ENCODE results near the gene KIF3A. TPM values are rescaled to one million over a fixed set of nuclear protein-coding genes. Genes with fewer than 3 reads are reported as not detected.

Gene KIF3A
- total and polyA plus RNA-seq, 7 donors: 1.2 to 19.9 (median 7.1) TPM

DNA sequence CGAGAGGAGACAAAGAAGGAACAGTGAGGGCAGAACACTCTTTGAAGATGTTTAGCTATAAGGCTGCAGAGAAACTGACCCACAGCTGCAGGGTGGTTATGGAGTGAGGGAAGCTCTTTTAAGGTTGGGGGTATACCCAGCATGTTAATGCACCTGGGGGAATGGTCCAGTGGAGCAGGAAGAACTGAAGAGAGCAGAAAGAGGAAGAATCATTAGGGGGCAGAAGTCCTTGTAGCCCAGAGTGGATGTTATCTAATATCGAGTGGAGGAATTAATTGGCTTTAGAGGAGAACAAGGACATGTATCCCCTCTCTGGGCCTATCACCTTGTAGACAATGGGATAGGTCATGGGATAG lies 55.9 kb downstream of the KIF3A start:
- Histone ChIP-seq H3K27ac (no peak overlapping the region), H3K36me3 (no peaks in the 10 kb centered on the region), H3K4me1 (peaks cover 0 to 12% (median 10%) of the 10 kb centered on the region in 4 donors), H3K27me3 (no peaks in the 10 kb centered on the region), H3K9me3 (no peaks in the 10 kb centered on the region), H3K4me3 (no peak overlapping the region)
- 80 to 91% methylated on average over 2 of the region's 2 CpGs for WGBS, 2 donors
- DNase-seq: no peak
- intact Hi-C loops (cut with DNase I): no loop called here
- TF ChIP-seq POLR2A (IDR thresholded peaks at IDR 0.05): no peak
- no peak for TF ChIP-seq POLR2AphosphoS5 (IDR thresholded peaks at IDR 0.05)
- TF ChIP-seq, protein P1, sequence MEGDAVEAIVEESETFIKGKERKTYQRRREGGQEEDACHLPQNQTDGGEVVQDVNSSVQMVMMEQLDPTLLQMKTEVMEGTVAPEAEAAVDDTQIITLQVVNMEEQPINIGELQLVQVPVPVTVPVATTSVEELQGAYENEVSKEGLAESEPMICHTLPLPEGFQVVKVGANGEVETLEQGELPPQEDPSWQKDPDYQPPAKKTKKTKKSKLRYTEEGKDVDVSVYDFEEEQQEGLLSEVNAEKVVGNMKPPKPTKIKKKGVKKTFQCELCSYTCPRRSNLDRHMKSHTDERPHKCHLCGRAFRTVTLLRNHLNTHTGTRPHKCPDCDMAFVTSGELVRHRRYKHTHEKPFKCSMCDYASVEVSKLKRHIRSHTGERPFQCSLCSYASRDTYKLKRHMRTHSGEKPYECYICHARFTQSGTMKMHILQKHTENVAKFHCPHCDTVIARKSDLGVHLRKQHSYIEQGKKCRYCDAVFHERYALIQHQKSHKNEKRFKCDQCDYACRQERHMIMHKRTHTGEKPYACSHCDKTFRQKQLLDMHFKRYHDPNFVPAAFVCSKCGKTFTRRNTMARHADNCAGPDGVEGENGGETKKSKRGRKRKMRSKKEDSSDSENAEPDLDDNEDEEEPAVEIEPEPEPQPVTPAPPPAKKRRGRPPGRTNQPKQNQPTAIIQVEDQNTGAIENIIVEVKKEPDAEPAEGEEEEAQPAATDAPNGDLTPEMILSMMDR (IDR thresholded peaks at IDR 0.05): no peak
- no peak for TF ChIP-seq EP300 (IDR thresholded peaks at IDR 0.05)

DNA sequence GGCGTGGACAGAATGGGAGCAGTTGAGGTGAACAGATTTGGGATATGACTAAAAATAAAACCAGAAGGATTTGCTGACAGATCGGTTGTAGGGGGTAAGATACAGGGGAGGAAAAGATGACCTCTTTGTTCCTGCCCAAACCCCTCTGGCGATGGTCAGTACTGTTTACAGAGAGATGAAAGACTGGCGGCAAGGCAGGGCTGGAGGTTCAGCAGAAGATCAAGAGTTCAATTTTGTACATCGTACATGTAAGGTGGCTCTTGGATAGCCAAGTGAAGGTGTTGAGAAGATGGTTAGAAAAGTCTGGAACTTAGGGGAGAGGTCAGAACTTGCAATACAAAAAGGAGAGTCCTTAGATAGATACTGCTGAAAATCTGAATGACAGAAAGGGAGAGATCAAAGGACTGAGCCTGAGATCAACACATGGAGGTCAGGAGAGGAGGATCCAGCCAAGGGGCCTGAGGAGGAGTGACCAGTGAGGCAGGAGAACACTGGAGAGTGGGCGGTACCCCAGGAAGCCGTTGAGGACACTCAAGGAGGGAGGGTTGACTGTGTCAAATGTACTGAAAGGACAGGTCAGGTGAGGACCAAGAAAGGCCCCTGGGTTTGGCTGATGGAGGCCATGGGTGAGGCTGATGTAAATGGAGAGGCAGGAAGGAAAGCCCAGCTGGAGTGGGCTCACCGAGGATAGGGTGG lies 56.4 kb downstream of the KIF3A start:
- DNase-seq: no peak
- Histone ChIP-seq H3K27ac (no peak overlapping the region), H3K9me3 (no peaks in the 10 kb centered on the region), H3K4me3 (no peak overlapping the region), H3K27me3 (no peaks in the 10 kb centered on the region), H3K4me1 (peaks cover 0 to 12% (median 10%) of the 10 kb centered on the region in 4 donors), H3K36me3 (no peaks in the 10 kb centered on the region)
- TF ChIP-seq EP300 (IDR thresholded peaks at IDR 0.05): no peak
- no peak for TF ChIP-seq POLR2A (IDR thresholded peaks at IDR 0.05)
- TF ChIP-seq, protein P1 (IDR thresholded peaks at IDR 0.05): no peak
- no peak for TF ChIP-seq POLR2AphosphoS5 (IDR thresholded peaks at IDR 0.05)
- intact Hi-C loops (cut with DNase I): no loop called here
- WGBS, 2 donors: 81 to 96% methylated on average over 8 of the region's 8 CpGs

DNA sequence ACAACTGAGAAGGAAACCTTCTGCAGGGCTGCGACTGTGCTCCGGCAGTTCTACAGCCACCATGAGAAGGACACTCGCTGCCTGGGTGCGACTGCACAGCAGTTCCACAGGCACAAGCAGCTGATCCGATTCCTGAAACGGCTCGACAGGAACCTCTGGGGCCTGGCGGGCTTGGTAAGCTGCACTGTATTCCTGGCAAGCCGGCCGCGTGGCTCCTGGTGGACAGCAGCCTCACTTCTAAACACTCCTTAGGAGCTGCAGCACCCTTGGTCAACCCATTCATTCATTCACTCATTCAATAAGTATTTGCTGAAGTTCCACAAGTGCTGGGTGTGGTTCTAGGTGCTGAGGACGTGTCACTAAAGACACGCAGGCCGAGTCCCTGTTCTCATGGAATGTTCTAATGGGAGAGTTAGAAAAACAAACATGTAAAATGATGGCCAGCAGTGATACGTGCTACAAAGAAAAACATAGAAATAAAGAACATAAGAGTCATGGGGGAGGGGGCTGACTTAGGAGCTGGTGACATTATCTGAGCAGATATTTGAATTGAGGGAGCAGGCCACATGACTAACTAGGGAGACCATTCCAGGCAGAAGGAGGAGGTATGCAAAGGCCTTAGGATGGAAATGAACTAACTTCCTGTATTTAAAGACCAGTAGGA lies 57.5 kb downstream of the KIF3A start:
- Histone ChIP-seq H3K4me3 (no peak overlapping the region), H3K27me3 (no peaks in the 10 kb centered on the region), H3K27ac (no peak overlapping the region), H3K4me1 (peaks cover 0 to 18% (median 15%) of the 10 kb centered on the region in 4 donors), H3K36me3 (no peaks in the 10 kb centered on the region), H3K9me3 (no peaks in the 10 kb centered on the region)
- no peak for DNase-seq
- TF ChIP-seq POLR2A (IDR thresholded peaks at IDR 0.05) (no peak), POLR2AphosphoS5 (IDR thresholded peaks at IDR 0.05) (no peak), EP300 (IDR thresholded peaks at IDR 0.05) (no peak)
- TF ChIP-seq, protein P1 (IDR thresholded peaks at IDR 0.05): no peak
- 95 to 96% methylated on average over 15 of the region's 15 CpGs for WGBS, 2 donors
- intact Hi-C loops (cut with DNase I): no loop called here

DNA sequence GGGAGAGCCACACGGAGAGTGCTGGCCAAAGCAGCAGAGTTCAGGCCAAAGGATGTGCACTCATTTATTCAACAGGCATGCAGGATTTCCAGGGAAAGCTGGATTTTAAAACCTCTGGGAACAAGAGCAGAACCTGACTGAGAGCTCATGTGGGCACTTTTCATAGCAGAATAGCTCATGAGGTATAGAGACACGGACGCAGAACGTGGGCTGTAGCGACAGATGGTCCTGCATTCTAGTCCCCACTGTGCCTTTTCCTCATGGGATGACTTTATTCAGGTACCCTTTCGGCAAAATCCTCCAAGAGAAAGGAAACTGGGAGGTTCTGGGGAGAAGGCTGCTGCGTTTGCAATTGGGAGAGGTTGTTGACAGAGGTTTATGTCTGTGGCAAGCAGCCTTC lies 58.2 kb downstream of the KIF3A start:
- DNase-seq: no peak
- H3K27me3 ChIP-seq: no peaks in the 10 kb centered on the region
- H3K4me3 ChIP-seq: no peak overlapping the region
- TF ChIP-seq POLR2AphosphoS5 (IDR thresholded peaks at IDR 0.05) (no peak), EP300 (IDR thresholded peaks at IDR 0.05) (no peak), POLR2A (IDR thresholded peaks at IDR 0.05) (no peak)
- TF ChIP-seq, protein P1 (IDR thresholded peaks at IDR 0.05): no peak
- intact Hi-C loops (cut with DNase I): no loop called here
- WGBS, 2 donors: 94 to 95% methylated on average over 7 of the region's 7 CpGs
- no peaks in the 10 kb centered on the region for H3K9me3 ChIP-seq
- no peak overlapping the region for H3K27ac ChIP-seq
- peaks cover 0 to 24% (median 21%) of the 10 kb centered on the region in 4 donors for H3K4me1 ChIP-seq
- H3K36me3 ChIP-seq: no peaks in the 10 kb centered on the region
